ENCODE results near the gene IL17C.

The IL17C gene

GRCh38 chr16:88628512-88628974, 9.8 kb upstream of the IL17C start:
- no peak overlapping the region for H3K27ac ChIP-seq (ENCODE audit: low read depth, low read length, poor library complexity, severe bottlenecking)
- H3K79me2 ChIP-seq (ENCODE audit: insufficient read depth, low read length), result no peaks in the 10 kb centered on the region
- peaks cover 2% of the 10 kb centered on the region for H3K4me1 ChIP-seq (ENCODE audit: insufficient read depth, low read length, severe bottlenecking)
- no peak overlapping the region for H3K4me2 ChIP-seq (ENCODE audit: low read length)
- H3K9me3 ChIP-seq (ENCODE audit: low read length), result no peaks in the 10 kb centered on the region
- H3K36me3 ChIP-seq (ENCODE audit: insufficient read depth, low read length), result peaks cover 77% of the 10 kb centered on the region
- H3K27me3 ChIP-seq (ENCODE audit: insufficient read depth, low read length), result no peaks in the 10 kb centered on the region
- H3F3A ChIP-seq (ENCODE audit: insufficient read depth, low read length), result no peaks in the 10 kb centered on the region
- TF ChIP-seq CTCF (IDR thresholded peaks at IDR 0.05; ENCODE audit: low read length) (peak; percentile 60), EZH2 (IDR thresholded peaks at IDR 0.05; ENCODE audit: borderline replicate concordance, low read length) (no peak)
- no peak overlapping the region for H3K4me3 ChIP-seq (ENCODE audit: low read depth, low read length, poor library complexity, severe bottlenecking)
- no peaks in the 10 kb centered on the region for H4K20me1 ChIP-seq (ENCODE audit: insufficient read depth, low read length)
- H2AFZ ChIP-seq (ENCODE audit: low read length), result no peak overlapping the region
- no peaks in the 10 kb centered on the region for H3K9me2 ChIP-seq (ENCODE audit: low read depth, low read length)
- no peak overlapping the region for H3K9ac ChIP-seq (ENCODE audit: low read length)

GRCh38 chr16:88629835-88630234, 8.5 kb upstream of the IL17C start:
- Histone ChIP-seq H3F3A (ENCODE audit: insufficient read depth, low read length) (no peaks in the 10 kb centered on the region), H3K36me3 (ENCODE audit: insufficient read depth, low read length) (peaks cover 64% of the 10 kb centered on the region), H3K9me2 (ENCODE audit: low read depth, low read length) (no peaks in the 10 kb centered on the region), H2AFZ (ENCODE audit: low read length) (no peak overlapping the region), H3K9ac (ENCODE audit: low read length) (no peak overlapping the region), H3K9me3 (ENCODE audit: low read length) (no peaks in the 10 kb centered on the region), H3K79me2 (ENCODE audit: insufficient read depth, low read length) (no peaks in the 10 kb centered on the region), H3K27me3 (ENCODE audit: insufficient read depth, low read length) (no peaks in the 10 kb centered on the region), H3K4me3 (ENCODE audit: low read depth, low read length, poor library complexity, severe bottlenecking) (no peak overlapping the region), H3K4me1 (ENCODE audit: insufficient read depth, low read length, severe bottlenecking) (peaks cover 15% of the 10 kb centered on the region), H4K20me1 (ENCODE audit: insufficient read depth, low read length) (no peaks in the 10 kb centered on the region), H3K27ac (ENCODE audit: low read depth, low read length, poor library complexity, severe bottlenecking) (no peak overlapping the region), H3K4me2 (ENCODE audit: low read length) (no peak overlapping the region)
- TF ChIP-seq CTCF (IDR thresholded peaks at IDR 0.05; ENCODE audit: low read length) (no peak), EZH2 (IDR thresholded peaks at IDR 0.05; ENCODE audit: borderline replicate concordance, low read length) (no peak)

- peaks cover 59% of the 10 kb centered on the region for H3K36me3 ChIP-seq (ENCODE audit: insufficient read depth, low read length)
- TF ChIP-seq EZH2 (IDR thresholded peaks at IDR 0.05; ENCODE audit: borderline replicate concordance, low read length) (no peak), CTCF (IDR thresholded peaks at IDR 0.05; ENCODE audit: low read length) (no peak)
- no peak overlapping the region for H3K9ac ChIP-seq (ENCODE audit: low read length)
- no peak overlapping the region for H3K4me3 ChIP-seq (ENCODE audit: low read depth, low read length, poor library complexity, severe bottlenecking)
- H4K20me1 ChIP-seq (ENCODE audit: insufficient read depth, low read length), result no peaks in the 10 kb centered on the region
- H3K9me3 ChIP-seq (ENCODE audit: low read length), result no peaks in the 10 kb centered on the region
- H3K4me2 ChIP-seq (ENCODE audit: low read length), result no peak overlapping the region
- H3K4me1 ChIP-seq (ENCODE audit: insufficient read depth, low read length, severe bottlenecking), result peaks cover 20% of the 10 kb centered on the region
- H3F3A ChIP-seq (ENCODE audit: insufficient read depth, low read length), result no peaks in the 10 kb centered on the region
- no peaks in the 10 kb centered on the region for H3K79me2 ChIP-seq (ENCODE audit: insufficient read depth, low read length)
- H2AFZ ChIP-seq (ENCODE audit: low read length), result no peak overlapping the region
- H3K9me2 ChIP-seq (ENCODE audit: low read depth, low read length), result no peaks in the 10 kb centered on the region
- no peaks in the 10 kb centered on the region for H3K27me3 ChIP-seq (ENCODE audit: insufficient read depth, low read length)
- no peak overlapping the region for H3K27ac ChIP-seq (ENCODE audit: low read depth, low read length, poor library complexity, severe bottlenecking)
These were observed 7.9 kb upstream of the IL17C start for GRCh38 chr16:88630433-88630832.
